CD4-positive, alpha-beta T cell treated with Interleukin-21 for 1 hour (primary cell): ENCODE data around the gene TSHZ1.
A peak's percentile ranks its signal among the peaks of the same experiment; 100 is the strongest.

Source experiments
- DNase-seq: peaks from one replicate; pipeline ENCODE4 v3.0.0-alpha.2; 2020

TSHZ1 gene

GRCh38 chr18:75208155-75208835 lies 2.3 kb upstream of the TSHZ1 start:
- DNase-seq, result peak; percentile 46

DNA sequence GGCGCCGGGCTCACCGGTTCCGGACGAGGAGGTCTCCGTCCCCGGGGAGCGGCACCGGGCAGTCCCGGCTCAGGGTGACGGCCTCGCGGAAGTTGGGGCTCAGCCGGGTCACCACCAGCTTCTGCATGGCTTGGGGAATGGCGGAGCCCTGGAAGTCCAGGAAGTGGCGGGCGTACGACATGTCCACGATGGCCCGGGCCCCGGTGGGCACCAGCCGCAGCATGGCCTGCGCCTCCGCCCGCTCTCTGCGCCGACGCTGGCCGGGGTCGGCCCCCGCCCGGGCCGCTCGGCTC lies 1.8 kb upstream of the TSHZ1 start:
- no peak for DNase-seq

- DNase-seq, result peak; percentile 87
Observed at GRCh38 chr18:75209129-75209950, 1.3 kb upstream of the TSHZ1 start, which contains the start of gene PTGR3. PTGR3 (minus strand) TSS chr18:75209139; CDS start chr18:75209058, 81 bp downstream.

GRCh38 chr18:75209951-75210258 lies 692 bp upstream of the TSHZ1 start:
- no peak for DNase-seq

DNA sequence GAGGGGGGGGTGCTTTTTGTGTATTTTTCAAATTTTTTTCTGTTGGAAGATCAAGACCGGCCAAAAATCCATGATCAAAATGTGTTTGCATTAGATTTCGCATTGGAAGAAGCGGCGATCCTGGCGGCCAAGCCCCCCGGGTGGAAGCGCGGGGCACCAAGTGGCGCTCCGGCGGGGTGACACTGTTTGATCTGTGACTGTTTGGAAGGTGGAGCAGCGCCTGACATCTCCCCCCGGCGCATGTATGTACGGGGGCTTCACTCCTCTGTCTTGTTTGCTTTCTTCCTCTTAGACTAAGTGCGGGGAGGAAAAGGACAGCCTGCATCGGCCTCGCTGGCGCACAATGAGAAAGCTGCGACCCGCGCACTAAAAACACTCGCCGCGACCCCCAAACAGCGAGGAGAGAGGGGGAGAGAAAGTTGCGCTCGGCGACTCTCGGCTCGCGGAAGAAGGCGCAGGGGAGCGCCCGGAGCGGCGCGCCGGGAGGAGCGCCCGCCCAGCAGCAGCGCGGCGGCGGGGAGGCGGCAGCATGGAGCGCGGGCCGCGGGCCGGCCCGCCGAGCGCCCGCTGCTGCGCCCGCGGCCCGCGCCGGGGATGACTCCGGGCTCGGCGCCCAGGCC lies 515 bp downstream of the TSHZ1 start:
- DNase-seq, result peak; percentile 27

- no peak for DNase-seq
Observed at GRCh38 chr18:75211626-75211952, 992 bp downstream of the TSHZ1 start.

DNA sequence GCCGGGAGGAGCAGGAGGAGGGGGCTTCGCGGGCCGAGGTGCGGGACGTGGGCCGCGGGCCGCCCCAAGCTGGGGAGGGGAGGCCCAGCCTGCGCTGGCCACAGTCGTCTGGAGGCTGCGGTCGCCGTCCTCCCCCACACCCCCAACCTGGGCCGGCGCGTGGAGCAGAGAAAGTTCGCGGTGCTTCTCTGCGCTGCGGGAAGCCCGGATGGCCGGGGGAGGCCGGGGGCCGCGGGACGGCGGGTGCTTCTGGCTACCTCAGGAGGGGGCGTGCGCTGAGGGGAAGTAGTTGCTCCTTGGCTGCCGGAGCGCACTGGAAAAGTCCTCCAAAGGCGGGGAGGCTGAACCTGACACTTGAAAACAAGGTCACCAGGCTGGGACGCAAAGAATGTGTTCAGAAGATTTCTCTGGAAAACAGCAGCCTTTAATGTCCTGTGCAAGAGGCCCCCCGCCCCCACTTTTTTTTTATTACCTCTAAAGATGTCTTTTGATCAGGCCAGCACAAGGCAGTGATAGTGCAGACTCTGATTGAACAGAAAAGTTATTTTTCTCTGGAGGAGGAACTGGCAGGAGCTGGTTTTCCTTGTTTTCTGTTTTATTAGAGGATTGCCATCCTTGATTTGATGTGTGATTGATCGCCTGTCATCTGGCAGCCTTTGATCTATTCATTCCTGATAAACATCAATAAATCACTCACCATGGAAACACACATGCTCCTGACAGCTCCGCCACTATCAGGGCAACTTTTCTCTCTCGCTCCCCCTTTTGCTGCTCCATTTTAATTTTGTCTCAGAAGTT lies 1.6 kb downstream of the TSHZ1 start:
- peak; percentile 24 for DNase-seq

DNA sequence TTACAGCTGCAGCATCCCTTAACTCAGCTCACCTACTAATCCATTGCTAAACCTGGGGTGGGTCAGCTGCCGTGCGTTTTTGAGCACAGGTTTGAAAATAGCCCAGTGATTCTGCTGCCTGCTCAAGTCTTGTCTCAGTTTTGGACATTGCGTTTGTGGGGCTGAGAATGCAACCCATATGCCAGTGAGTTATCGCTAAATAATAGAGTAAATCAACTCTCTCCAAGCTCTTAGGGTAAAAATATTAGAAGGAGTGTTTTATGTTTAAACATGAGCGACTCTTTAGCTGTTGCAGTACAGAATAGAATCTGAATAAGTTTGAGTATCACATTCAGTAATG lies 2.1 kb downstream of the TSHZ1 start:
- no peak for DNase-seq

DNA sequence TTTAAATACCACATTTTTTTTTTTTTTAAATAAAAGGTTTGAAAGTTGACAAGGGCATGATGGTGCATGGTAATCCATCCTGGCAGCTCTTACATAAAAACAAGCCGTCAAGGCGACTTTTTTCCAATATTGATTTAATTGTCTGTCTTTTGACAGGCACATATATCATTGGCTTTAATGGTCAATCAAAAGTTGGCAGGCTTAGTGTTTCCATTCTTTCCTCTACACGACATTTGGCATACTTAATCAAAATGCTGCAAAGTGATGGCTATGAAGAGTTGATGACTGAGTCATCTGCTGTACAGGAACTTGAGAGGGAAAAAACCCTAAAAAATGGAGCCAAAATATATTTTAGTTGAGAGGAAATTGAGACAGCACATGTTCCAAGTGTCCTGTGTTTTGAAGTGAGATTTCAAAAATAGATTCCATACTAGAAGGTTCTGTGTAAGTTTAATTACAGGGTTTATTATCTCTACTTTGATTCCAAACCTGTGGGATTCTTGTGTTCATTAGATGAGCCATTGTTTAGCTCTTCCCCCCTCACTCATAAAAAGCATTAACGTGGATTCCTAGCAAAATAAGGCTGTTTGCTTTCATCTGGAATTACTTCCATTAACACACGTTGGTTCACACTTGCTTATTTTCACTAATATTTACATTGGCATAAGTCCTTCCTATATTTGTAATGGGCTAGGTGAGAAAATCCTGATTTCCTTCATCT lies 3.2 kb downstream of the TSHZ1 start:
- DNase-seq, result no peak

- no peak for DNase-seq
Observed at GRCh38 chr18:75214332-75214690, 3.7 kb downstream of the TSHZ1 start.

DNA sequence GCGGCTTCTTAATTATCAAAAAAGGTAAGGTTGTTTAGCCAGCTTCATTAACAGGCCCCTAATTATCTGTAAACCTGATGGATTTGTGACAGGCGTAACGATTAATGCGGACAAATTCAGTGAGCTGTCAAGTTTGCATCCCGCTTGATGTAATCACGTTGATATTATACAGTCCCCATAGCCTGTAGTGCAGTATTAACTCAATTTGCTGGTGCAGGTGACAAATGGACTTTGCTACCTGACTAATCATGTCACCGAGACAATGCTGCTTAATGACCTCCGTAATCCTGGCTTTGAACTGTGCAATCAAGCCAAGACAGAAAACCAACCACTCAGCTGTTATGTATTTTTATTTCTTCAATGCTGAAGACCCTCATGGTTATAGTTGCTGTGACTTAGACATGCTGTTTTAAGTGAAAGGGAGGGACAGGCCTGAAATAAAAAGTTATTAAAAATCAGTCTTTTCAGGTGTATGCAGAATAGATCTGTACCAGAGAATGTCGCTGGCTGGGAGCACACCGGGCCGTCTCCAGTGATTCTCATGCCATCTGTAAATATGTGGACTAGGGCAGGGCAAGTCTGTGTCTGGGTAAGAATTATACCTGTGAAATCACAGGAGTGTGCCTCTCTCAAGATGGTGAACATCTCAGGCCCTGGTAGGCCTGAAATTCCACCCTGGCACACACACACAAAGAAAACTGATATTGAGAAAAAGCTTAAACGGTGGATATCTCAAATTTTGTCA lies 4.3 kb downstream of the TSHZ1 start:
- DNase-seq, result no peak

- no peak for DNase-seq
Observed at GRCh38 chr18:75215663-75216062, 5.1 kb downstream of the TSHZ1 start.

- peak; percentile 64 for DNase-seq
Observed at GRCh38 chr18:75216212-75216910, 5.8 kb downstream of the TSHZ1 start.

- no peak for DNase-seq
Observed at GRCh38 chr18:75216911-75217689, 6.5 kb downstream of the TSHZ1 start.

GRCh38 chr18:75218065-75218923 lies 7.7 kb downstream of the TSHZ1 start:
- DNase-seq, result no peak

DNA sequence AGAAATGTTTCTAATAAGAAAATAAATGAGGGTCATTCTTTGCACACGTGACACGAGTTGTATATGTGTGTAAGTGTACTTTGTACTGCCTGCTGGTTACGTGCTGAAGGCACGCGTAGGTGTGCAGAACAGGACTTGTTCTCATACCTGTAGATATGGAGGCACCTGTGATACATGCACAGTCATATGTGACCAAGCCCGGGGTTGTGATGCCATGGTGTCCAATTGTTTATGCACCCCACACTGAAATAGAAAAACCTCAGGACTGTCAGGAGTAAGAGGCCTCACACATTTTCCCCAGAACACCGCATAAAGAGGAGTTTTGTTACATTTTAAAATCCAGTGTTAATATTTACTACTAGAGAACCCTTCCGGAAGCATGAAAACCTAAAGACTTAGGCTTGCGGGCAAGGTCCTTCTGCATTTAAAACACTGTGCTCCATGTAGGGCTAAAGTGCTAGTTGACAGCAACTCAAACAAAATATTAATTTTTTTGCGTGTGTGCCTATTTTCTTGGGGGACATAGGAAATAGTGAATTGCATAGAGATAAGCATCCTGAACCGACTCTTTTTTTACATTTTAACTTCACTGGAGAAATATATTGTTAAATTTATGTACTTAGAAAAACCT lies 9.3 kb downstream of the TSHZ1 start:
- DNase-seq, result no peak

- no peak for DNase-seq
Observed at GRCh38 chr18:75220551-75221355, 10.2 kb downstream of the TSHZ1 start.

GRCh38 chr18:75221397-75221796 lies 10.8 kb downstream of the TSHZ1 start:
- DNase-seq, result no peak

- no peak for DNase-seq
Observed at GRCh38 chr18:75221897-75222296, 11.3 kb downstream of the TSHZ1 start.
